K562 (cell line): Measurements from ENCODE around the gene PIK3C2G. TPM values are rescaled to one million over a fixed set of nuclear protein-coding genes. Genes with fewer than 3 reads are reported as not detected.

ENCODE experiments used
- ATAC-seq: fragments of 200-7000 bp; cut with Tn5 transposase; 3 replicates; pipeline ENCODE4 v1.9.1; 2020; ENCODE audit warnings: moderate library complexity
- BruUV-seq: library from RNA; stranded (reverse); fragments of 400-500 nt; replicated peaks from 2 replicates; lab custom pipeline; 2021; lab: Mats Ljungman, UMichigan
- CTCF ChIA-PET: fragments of 300-600 bp; formaldehyde crosslinking; extraction: SDS; loops from one replicate; lab custom pipeline; 2021; ENCODE audit warnings: low intra/inter-chr PET ratio; lab: Yijun Ruan, JAX
- POLR2A ChIA-PET: fragments of 300-600, 350-650 bp; sonication (Branson Sonifier 250); formaldehyde crosslinking; extraction: SDS; loops from one replicate; lab custom pipeline; 2021; ENCODE audit warnings: antibody characterized with exemption, inconsistent platforms; lab: Yijun Ruan, JAX
- DNase-seq, 4 experiments: peaks; one replicate each; pipeline versions ENCODE4 v3.0.0 to v3.0.0-alpha.2; 2011 to 2018; ENCODE audit warnings: low spot score in 3 of 4, mixed read lengths in 3 of 4; ENCODE audit errors: extremely low read depth in 1 of 4
- FAIRE-seq: peaks from 2 replicates; lab custom pipeline; 2011; peaks lifted over from hg19 to GRCh38; lab: Jason Lieb, UNC
- H2AFZ ChIP-seq: 2 replicates; pipeline ENCODE4 v1.6.0; 2011; ENCODE audit warnings: low read depth, low read length, control low read depth, inconsistent platforms
- H3K27ac ChIP-seq: fragments of 200-600 bp; 3 replicates; pipeline ENCODE4 v1.8.0; 2011; ENCODE audit warnings: low read depth, mild to moderate bottlenecking, control low read depth, inconsistent platforms, low read length, moderate library complexity, mixed read lengths; ENCODE audit errors: extremely low read depth
- H3K27me3 ChIP-seq, 2 experiments: fragments of 300-600 bp in 1 of 2; 2 replicates in 1 of 2; 3 replicates in 1 of 2; pipeline versions ENCODE4 v1.6.0 to v1.8.0; 2011; ENCODE audit warnings: inconsistent platforms in 2 of 2, low read length in 2 of 2, mild to moderate bottlenecking in 1 of 2, mixed read lengths in 1 of 2, moderate library complexity in 1 of 2; ENCODE audit not compliant: control insufficient read depth in 2 of 2, insufficient read depth in 2 of 2
- H3K36me3 ChIP-seq: fragments of 300-600 bp; 3 replicates; pipeline ENCODE4 v1.8.0; 2011; ENCODE audit warnings: mild to moderate bottlenecking, low read length, inconsistent platforms; ENCODE audit not compliant: control insufficient read depth, insufficient read depth
- H3K4me1 ChIP-seq, 2 experiments: fragments of 200-600 bp in 1 of 2; replicated peaks in 1 of 2; 2 replicates in 1 of 2; 3 replicates in 1 of 2; pipeline versions ENCODE4 v1.5.1 to v1.8.0; 2011; ENCODE audit warnings: inconsistent platforms in 2 of 2, low read length in 2 of 2, mild to moderate bottlenecking in 1 of 2, mixed read lengths in 1 of 2, moderate library complexity in 1 of 2; ENCODE audit not compliant: control insufficient read depth in 2 of 2, insufficient read depth in 2 of 2
- H3K4me2 ChIP-seq: 2 replicates; pipeline ENCODE4 v1.6.1; 2011; ENCODE audit warnings: low read length, control low read depth, inconsistent platforms, mixed read lengths; ENCODE audit not compliant: insufficient read depth
- H3K4me3 ChIP-seq: fragments of 200-600 bp; sonication (generic), shearing (Covaris generic); 2 replicates; pipeline ENCODE4 v1.5.1; 2016; ENCODE audit warnings: control low read depth, inconsistent platforms
- H3K79me2 ChIP-seq: fragments of 200-600 bp; 3 replicates; pipeline ENCODE4 v1.8.0; 2011; ENCODE audit warnings: low read length, inconsistent platforms; ENCODE audit not compliant: control insufficient read depth, insufficient read depth
- H3K9ac ChIP-seq, 2 experiments: 2 replicates each; pipeline versions ENCODE4 v1.6.0 to v1.6.1; 2011; ENCODE audit warnings: low read depth in 2 of 2, low read length in 2 of 2, control low read depth in 1 of 2, inconsistent platforms in 1 of 2, mild to moderate bottlenecking in 1 of 2, mixed read lengths in 1 of 2; ENCODE audit not compliant: insufficient read depth in 1 of 2
- H3K9me1 ChIP-seq: one replicate; pipeline ENCODE4 v1.6.0; 2011; ENCODE audit warnings: inconsistent platforms, mild to moderate bottlenecking, low read length, moderate library complexity; ENCODE audit not compliant: control insufficient read depth, insufficient read depth
- H3K9me3 ChIP-seq: replicated peaks from 2 replicates; pipeline ENCODE4 v1.5.1; 2011; ENCODE audit warnings: low read depth, low read length, inconsistent platforms; ENCODE audit not compliant: control insufficient read depth, insufficient read depth
- H4K20me1 ChIP-seq: replicated peaks from 2 replicates; pipeline ENCODE4 v1.6.1; 2011; ENCODE audit warnings: low read length, inconsistent platforms, mixed read lengths; ENCODE audit not compliant: control insufficient read depth, insufficient read depth
- BDP1 ChIP-seq: IDR thresholded peaks from 3 replicates; pipeline ENCODE4 v1.6.1; 2011; ENCODE audit not compliant: insufficient read length, insufficient read depth
- CCAR2 ChIP-seq: fragments of 200-400 bp; formaldehyde crosslinking; IDR thresholded peaks from 2 replicates; pipeline ENCODE4 v1.6.1; 2017; ENCODE audit warnings: mild to moderate bottlenecking, low read depth, low read length
- ETV5 ChIP-seq: sonication (generic); formaldehyde crosslinking; IDR thresholded peaks from 2 replicates; pipeline ENCODE4 v1.4.0; 2020; ENCODE audit warnings: low read depth, mild to moderate bottlenecking, missing genetic modification reagents
- NCOR1 ChIP-seq: fragments of 450-650 bp; IDR thresholded peaks from 2 replicates; pipeline ENCODE4 v1.6.1; 2016; ENCODE audit warnings: mild to moderate bottlenecking, moderate library complexity
- NR1H2 ChIP-seq: sonication (generic); formaldehyde crosslinking; IDR thresholded peaks from 2 replicates; pipeline ENCODE4 v1.4.0; 2020; ENCODE audit warnings: mild to moderate bottlenecking, missing genetic modification reagents
- NR2C1 ChIP-seq, 2 experiments: fragments of 450-650 bp; IDR thresholded peaks; 2 replicates each; pipeline ENCODE4 v1.6.1; 2017; ENCODE audit warnings: mild to moderate bottlenecking in 2 of 2, antibody characterized with exemption in 1 of 2, inconsistent platforms in 1 of 2, missing compliant biosample characterization in 1 of 2, missing genetic modification characterization in 1 of 2
- PTRF ChIP-seq: fragments of 450-650 bp; IDR thresholded peaks from 2 replicates; pipeline ENCODE4 v1.6.1; 2016; ENCODE audit warnings: mild to moderate bottlenecking, missing genetic modification characterization, missing compliant biosample characterization
- TSC22D4 ChIP-seq: fragments of 450-650 bp; IDR thresholded peaks from 2 replicates; pipeline ENCODE4 v1.6.1; 2016; ENCODE audit warnings: missing genetic modification characterization, missing biosample characterization, control low read depth
- ZNF217 ChIP-seq: sonication (generic); formaldehyde crosslinking; IDR thresholded peaks from 2 replicates; pipeline ENCODE4 v1.8.0; 2022; ENCODE audit warnings: mild to moderate bottlenecking, missing genetic modification reagents
- ZNF586 ChIP-seq: fragments of 450-650 bp; formaldehyde crosslinking; conservative IDR thresholded peaks from 2 replicates; pipeline ENCODE4 v1.4.0; 2020; ENCODE audit warnings: mild to moderate bottlenecking, moderate library complexity
- WGBS: fragments of 100-300 bp; shearing (Covaris generic); methylation state at CpG from one replicate; pipeline ENCODE4 v1.1.6; 2016; ENCODE audit warnings: low coverage, mixed read lengths; ENCODE audit not compliant: insufficient coverage; ENCODE audit errors: missing lambda C conversion rate; 5-methylcytosine and 5-hydroxymethylcytosine counted together
- in situ Hi-C: fragments of 300-500 bp; cut with MboI; formaldehyde crosslinking; loops from 4 replicates; pipeline ENCODE4 v1.15.0; 2018; ENCODE audit warnings: inconsistent platforms, mixed read lengths
- intact Hi-C: fragments of 100-400 bp; cut with micrococcal nuclease; formaldehyde crosslinking; loops from 2 replicates; pipeline ENCODE4 v1.14.2; 2022
- polyA plus RNA-seq, 8 experiments: library from polyadenylated mRNA; depleted of rRNA in 4 of 8; stranded (reverse) in 5 of 8; unstranded in 3 of 8; fragments of >200 nt; fragmentation: Nextera tagmentation in 2 of 8; fragmentation: Illumina TruSeq in 1 of 8; extraction: Ambion mirVana in 2 of 8; extraction: Trizol in 1 of 8; gene quantifications; 2 replicates each; pipeline versions ENCODE4 v1.2.1 to v1.2.3, GENCODE V29; 2011 to 2014; ENCODE audit warnings: inconsistent platforms in 1 of 8, missing spikeins in 1 of 8
- total RNA-seq, 7 experiments: library from RNA; depleted of rRNA in 6 of 7; stranded (reverse); fragments of >200 nt in 6 of 7; fragmentation: Illumina TruSeq in 2 of 7; extraction: Trizol in 2 of 7; gene quantifications; 2 replicates each; pipeline versions ENCODE4 v1.2.1 to v1.2.3, GENCODE V29; 2011 to 2021; ENCODE audit warnings: low replicate concordance in 1 of 7
- TF ChIP-seq, protein P1 (sequence below): fragments of 450-650 bp; formaldehyde crosslinking; IDR thresholded peaks from 2 replicates; pipeline ENCODE4 v1.4.0; 2022; ENCODE audit warnings: mild to moderate bottlenecking, moderate library complexity
- TF ChIP-seq, protein P2 (sequence below): fragments of 250-450 bp; sonication (Bioruptor Pico); IDR thresholded peaks from 2 replicates; pipeline ENCODE4 v1.4.0; 2020; ENCODE audit warnings: mild to moderate bottlenecking

Gene PIK3C2G
- total and polyA plus RNA-seq, 9 of the 15 experiments (the other 6 are each of a cell fraction or from before 2014, with no cell fraction given): not detected

DNA sequence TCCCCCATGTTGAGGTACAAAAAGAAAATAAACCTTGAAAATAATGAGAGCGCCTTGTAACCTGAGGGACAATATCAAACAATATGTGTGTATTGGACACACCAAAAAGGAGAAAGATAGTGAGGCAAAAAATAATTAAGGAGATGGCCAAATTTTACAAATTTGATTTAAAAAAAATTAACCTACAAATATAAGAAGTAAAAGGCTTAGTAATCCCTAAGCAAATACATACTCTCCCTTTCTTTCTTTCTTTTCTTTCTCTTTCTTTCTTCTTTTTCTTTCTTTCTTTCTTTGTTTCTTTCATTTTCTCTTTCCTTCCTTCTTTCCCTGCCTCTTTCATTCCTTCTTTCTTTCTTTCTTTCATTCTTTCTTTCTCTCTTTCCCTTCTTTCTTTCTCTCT is 133.4 kb downstream of the PIK3C2G start (continued):
- no peak for TF ChIP-seq NCOR1
- TF ChIP-seq, all 486 proteins: peak for 2

DNA sequence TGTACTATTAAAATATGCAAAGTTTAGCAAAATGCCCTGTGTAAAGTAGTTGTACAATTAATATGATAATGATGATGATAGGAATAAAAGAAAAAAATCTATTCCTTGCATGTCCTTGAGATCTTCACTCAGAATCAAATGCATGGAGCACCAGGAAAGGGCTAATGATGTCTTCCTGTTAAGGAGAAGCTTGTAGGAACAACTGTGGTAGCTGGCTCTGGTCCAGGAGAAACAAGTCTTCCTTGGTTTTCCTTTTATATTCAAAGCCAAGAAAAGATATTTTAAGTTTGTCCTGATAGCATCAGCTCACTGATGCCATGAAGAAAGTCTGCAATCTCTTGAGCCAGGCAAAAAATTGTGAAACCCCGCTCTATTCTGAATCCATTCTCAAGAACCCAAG is 138.9 kb downstream of the PIK3C2G start:
- ChIA-PET POLR2A (no interaction called here), CTCF (no interaction called here)
- in situ Hi-C loops (no loop called here), intact Hi-C loops (no loop called here)
- no peaks in the 10 kb centered on the region for H3K4me1 ChIP-seq
- H3K36me3 ChIP-seq: no peaks in the 10 kb centered on the region
- no peak overlapping the region for H3K27ac ChIP-seq
- H3K79me2 ChIP-seq: no peaks in the 10 kb centered on the region
- no peak overlapping the region for H3K4me3 ChIP-seq
- DNase-seq (no peak), FAIRE-seq (no peak), ATAC-seq (no peak)
- no peaks in the 10 kb centered on the region for H3K9me3 ChIP-seq
- no peaks in the 10 kb centered on the region for H4K20me1 ChIP-seq
- 0% methylated on average over 1 of the region's 1 CpG for WGBS
- H3K9me1 ChIP-seq: no peaks in the 10 kb centered on the region
- H3K4me2 ChIP-seq: no peak overlapping the region
- TF ChIP-seq CCAR2 (no peak), NR1H2 (CRISPR knock-in tag) (no peak), TSC22D4 (tag) (no peak), NR2C1 (IDR thresholded peaks at IDR 0.05) (no peak), NR2C1 (tag; IDR thresholded peaks at IDR 0.05) (no peak), ZNF217 (CRISPR knock-in tag) (no peak), ZNF586 (no peak), PTRF (tag) (no peak), ETV5 (no peak), BDP1 (no peak)
- TF ChIP-seq, protein P1, sequence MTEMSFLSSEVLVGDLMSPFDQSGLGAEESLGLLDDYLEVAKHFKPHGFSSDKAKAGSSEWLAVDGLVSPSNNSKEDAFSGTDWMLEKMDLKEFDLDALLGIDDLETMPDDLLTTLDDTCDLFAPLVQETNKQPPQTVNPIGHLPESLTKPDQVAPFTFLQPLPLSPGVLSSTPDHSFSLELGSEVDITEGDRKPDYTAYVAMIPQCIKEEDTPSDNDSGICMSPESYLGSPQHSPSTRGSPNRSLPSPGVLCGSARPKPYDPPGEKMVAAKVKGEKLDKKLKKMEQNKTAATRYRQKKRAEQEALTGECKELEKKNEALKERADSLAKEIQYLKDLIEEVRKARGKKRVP (CRISPR knock-in tag): no peak
- TF ChIP-seq, protein P2, sequence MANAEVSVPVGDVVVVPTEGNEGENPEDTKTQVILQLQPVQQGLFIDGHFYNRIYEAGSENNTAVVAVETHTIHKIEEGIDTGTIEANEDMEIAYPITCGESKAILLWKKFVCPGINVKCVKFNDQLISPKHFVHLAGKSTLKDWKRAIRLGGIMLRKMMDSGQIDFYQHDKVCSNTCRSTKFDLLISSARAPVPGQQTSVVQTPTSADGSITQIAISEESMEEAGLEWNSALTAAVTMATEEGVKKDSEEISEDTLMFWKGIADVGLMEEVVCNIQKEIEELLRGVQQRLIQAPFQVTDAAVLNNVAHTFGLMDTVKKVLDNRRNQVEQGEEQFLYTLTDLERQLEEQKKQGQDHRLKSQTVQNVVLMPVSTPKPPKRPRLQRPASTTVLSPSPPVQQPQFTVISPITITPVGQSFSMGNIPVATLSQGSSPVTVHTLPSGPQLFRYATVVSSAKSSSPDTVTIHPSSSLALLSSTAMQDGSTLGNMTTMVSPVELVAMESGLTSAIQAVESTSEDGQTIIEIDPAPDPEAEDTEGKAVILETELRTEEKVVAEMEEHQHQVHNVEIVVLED (CRISPR knock-in tag): no peak
- no peak overlapping the region for H2AFZ ChIP-seq
- no peak overlapping the region for H3K9ac ChIP-seq
- BruUV-seq: no TSS peak
- H3K27me3 ChIP-seq: no peaks in the 10 kb centered on the region
